HG03159 (cell line): Measurements from ENCODE around the gene PLEKHA8.
"Not testable (repeated sequence)": the region's sequence is repeated elsewhere in the genome, so short reads cannot be mapped to it uniquely, and the experiment has no call there.

Experiments used
- ATAC-seq: cut with Tn5 transposase; IDR thresholded peaks from one replicate; pipeline ENCODE4 v1.9.1; 2021; ENCODE audit warnings: mild to moderate bottlenecking, moderate library complexity; ENCODE audit not compliant: unreplicated experiment

The PLEKHA8 gene

DNA sequence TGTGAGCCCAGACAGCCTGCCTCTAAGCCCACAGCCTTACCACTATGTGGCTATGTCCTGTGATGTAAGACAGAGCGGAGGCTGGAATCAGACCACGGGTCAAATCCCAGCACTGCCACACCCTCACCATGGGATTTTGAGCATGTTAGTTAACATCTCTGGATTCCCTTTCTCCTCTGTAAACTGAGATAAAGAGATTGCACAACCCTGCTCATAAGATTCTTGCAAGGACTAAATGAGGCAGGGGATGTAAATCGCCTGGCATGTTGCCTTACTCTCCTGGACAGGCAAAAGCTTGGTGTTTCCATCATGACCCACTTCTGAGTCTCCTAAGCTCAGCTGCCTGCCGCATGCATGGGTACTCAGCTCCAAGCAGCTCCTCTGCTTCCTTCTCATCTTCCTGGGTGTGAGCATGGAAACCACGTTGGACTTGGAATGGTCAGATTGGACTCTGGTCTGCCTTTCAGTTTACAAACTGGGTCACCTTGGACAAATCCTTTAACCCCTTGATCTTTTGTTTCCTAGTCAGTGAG, 65.3 kb downstream of the PLEKHA8 start:
- ATAC-seq = no peak

- not testable (repeated sequence) for ATAC-seq
Measured at GRCh38 chr7:30098599-30098998, 70.4 kb downstream of the PLEKHA8 start.

- ATAC-seq = no peak
Measured at GRCh38 chr7:30102281-30102680, 74.1 kb downstream of the PLEKHA8 start.

DNA sequence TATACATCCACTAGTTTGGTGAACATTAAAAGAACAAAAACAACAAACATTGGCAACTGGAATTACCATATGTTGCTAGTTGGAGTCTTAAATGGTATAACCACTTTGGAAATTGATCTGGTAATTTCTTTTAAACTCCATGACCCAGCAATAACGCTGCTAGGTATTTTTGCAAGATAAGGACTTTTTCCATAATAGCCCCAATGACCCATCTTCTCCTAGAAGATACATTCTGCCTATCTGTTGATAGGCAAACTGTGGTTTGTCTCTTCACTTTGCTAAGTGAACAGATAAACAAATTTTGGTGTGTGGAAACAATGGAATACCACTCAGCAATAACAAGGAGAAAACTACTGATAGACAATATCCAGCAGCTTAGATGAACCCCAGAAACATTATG, 75.9 kb downstream of the PLEKHA8 start:
- ATAC-seq = no peak

DNA sequence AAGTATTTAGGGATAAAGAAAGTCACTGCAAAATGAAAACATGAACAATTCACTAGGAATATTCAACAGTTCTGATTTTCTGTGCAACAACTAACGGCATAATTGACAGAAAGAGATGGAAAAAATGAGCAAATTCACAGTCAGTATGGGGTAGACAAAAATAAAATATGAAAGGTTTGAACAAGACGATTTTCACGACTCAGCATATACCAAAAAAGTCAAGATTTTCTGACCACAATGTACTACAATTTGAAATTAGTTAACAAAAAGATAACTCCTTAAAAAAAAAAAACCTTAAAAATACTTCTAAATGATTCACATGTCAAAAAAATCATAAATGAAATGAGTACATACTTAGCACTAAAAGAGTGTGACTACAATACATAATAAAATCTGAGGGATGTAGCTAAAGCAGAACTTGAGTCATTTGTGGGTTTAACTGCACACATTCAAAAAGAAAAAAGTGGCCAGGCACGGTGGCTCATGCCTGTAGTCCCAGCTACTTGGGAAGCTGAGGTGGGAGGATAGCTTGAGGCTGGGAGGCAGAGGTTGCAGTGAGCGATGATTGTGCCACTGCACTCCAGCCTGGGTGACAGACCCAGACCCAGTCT, 84.0 kb downstream of the PLEKHA8 start:
- no peak for ATAC-seq

- ATAC-seq = no peak
Measured at GRCh38 chr7:30113144-30113543, 84.9 kb downstream of the PLEKHA8 start.

DNA sequence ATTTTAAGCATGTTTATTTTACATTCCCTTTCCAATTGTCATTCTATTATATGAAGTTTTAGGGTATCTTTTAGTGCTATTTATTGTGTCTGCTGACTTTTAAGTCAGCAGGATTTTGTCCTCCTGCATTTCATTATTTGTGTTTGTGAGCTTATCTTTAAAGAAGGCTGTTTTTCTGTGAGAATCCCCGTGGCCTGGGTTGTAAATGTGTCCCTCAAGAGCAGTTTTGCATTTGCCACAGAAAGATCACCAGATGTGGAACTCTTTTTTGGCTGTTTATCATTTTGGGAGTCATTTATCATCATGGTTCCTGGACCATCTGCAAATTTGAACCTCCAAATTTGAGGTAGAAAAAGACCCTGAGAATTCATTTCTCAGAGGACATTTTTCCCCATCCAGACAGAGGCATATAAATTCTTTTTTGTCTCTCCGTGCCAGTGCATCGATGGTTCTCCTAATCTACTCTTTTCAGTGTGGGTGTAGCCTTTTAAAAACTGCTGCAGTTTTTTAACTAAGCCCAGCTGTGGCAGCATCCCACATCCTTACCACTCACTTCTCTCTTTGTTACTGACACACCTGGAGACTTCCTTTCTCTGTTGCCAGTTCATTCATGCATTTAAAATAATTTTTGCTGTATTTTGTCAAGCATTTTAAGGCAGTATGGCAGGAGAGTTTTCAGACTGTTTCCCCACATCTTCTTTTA, 86.5 kb downstream of the PLEKHA8 start:
- ATAC-seq = no peak

GRCh38 chr7:30115709-30116297, 87.6 kb downstream of the PLEKHA8 start:
- ATAC-seq = no peak

- ATAC-seq = no peak
Measured at GRCh38 chr7:30116771-30117170, 88.6 kb downstream of the PLEKHA8 start.

DNA sequence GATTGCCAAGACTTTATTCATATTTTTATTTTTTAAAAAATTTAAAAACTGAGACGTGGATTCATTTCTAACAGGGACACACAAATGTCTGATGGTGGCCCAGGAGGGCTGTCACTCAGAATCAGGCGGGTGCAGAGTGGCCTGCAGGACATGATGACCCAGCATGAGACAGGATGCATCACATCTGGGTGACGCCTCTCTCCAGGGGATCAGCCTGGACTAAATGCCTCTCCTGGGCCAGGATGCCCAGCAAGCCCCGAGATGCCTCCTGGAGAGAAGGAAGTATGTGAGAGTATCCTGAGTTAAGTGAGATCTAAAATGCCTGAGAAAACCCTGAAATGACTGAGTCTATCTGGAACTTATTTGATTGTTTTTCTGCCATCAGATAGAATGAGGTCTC, 89.7 kb downstream of the PLEKHA8 start:
- no peak for ATAC-seq

DNA sequence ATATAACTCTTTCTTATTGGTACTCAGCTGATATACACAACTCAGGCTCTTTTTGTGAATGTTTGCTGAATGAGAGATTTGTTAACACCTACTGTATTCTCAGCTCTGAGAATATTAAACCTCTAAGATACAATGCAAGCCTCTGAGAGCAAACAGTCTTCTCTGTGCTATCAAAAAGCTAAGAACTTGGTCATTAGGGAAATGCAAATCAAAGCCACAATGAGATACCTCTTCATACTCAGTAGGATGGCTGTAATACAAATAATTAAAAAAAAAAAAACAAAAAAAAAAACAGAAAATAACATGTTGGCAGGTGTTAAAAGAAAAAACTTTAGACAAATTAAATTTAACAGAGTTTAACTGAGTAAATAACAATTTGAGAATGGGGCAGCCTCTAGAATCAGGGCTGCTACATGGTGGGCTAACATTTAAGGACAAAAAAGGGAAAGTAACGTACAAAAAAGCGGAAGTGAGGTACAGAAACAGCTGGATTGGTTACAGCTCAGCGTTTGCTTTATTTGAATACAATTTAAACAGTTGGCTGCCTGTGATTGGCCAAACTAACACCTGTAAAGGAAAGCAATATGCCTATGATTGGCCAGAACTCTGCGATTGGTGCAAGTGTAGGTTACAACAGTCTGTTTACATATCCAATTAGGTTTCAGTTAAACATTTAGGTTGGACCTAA, 91.8 kb downstream of the PLEKHA8 start:
- ATAC-seq = no peak

DNA sequence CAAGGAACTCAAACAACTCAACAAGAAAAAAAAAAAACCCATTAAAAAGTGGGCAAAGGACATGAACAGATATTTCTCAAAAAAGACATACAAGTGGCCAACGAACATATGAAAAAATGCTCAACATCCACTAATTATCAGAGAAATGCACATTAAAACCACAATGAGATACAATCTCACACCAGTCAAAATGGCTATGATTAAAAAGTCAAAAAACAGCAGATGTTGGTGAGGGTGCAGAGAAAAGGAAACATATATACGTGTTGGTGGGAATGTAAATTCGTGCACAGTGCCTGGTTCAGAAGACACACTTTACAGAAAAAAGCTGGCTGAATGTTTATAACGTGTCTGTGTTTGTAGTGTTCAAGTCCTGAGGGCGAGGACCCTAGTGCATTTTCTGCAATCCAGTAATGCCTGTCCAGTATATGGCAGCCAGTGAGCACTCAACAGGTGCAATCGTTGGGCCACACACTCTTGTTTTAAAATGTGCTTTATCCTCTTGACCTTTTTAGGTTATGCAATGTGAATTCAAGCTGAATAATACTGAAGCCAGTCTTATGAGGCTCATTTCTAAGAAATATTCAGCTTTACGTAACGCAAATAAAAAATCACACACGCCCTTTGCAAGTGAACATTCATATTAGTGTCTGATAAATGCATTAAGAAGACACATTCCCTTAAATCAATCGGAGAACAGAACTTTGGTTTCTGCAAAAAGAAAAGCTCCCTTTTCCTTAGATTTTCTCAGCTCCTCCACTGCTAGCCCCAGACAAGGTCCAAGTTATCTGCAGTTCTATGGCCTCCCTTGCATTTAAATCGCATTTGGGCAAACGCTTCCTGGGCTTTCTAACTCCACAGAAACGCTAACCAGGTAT, 105.8 kb downstream of the PLEKHA8 start:
- no peak for ATAC-seq

GRCh38 chr7:30134611-30135300, 106.5 kb downstream of the PLEKHA8 start, which contains the start of gene MTURN:
TSS of gene MTURN (plus strand) at chr7:30134986. CDS start at chr7:30135137, 151 bp downstream.
- ATAC-seq = peak; percentile 79

- peak; percentile 33 for ATAC-seq
Measured at GRCh38 chr7:30135301-30136116, 107.3 kb downstream of the PLEKHA8 start.

GRCh38 chr7:30136117-30136731, 108.0 kb downstream of the PLEKHA8 start:
- ATAC-seq = no peak

GRCh38 chr7:30136743-30137485, 108.7 kb downstream of the PLEKHA8 start:
- ATAC-seq = no peak

DNA sequence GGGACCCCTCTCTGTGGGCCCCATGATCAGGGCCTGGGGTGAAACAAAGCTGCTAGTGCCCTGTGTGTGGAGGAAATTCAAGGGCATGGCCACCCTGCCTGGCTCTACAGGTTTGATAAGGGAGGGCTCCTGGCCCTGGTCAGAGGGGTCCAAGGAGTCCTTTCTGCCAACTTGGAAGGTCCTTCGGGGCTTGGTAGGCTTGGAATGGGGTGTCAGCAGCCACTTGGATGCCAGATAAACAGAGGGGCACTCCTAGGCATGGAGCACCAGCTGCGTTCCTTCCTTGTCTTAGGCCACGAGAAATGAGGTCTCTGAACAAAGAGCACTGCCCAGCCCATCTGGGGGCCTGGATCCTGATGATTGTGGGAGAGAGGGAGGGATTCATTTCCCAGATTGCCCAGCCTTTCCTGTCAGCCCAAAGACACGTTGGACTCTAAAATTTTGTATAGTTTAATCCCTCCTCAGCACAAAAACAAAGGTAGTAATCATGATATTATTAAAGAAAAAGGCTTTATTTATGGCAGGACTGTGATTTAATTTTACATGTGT, 111.7 kb downstream of the PLEKHA8 start:
- ATAC-seq = no peak

DNA sequence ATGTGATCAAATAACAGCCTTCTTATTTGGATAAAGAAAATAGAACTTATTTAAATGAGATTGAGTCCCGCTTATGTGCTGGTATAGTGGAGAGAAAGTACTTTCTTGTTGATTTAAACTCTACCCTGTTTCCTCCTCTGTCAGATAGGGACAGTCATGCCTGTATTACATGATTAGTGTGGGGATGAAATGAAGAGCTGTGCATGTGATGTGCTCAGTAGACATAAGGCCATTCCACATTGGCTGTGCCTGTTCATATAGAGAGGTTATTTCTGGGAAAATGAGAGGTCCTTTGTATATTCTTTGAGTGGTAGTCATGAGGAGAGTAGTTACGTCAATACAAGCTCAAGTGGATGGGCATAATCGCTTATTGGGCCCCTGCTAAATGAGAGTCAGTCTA, 112.2 kb downstream of the PLEKHA8 start:
- no peak for ATAC-seq
